Activated B cell treated with CpG ODN at 0.5 μM for 24 hours (primary cell): ENCODE results near the gene FAM83D. TPM values are rescaled to one million over a fixed set of nuclear protein-coding genes. Genes with fewer than 3 reads are reported as not detected.

Experiments
- ATAC-seq: fragments of 200-7000 bp; cut with Tn5 transposase; one replicate; pipeline ENCODE4 v1.10.0; 2021; ENCODE audit warnings: low read depth, mild to moderate bottlenecking, moderate library complexity
- CTCF ChIA-PET: fragments of 350-600 bp; sonication (Branson Sonifier 250); formaldehyde crosslinking; loops from one replicate; lab custom pipeline; 2021; ENCODE audit warnings: antibody characterized with exemption; lab: Charles Lee
- POLR2A ChIA-PET: fragments of 350-600 bp; sonication (Branson Sonifier 250); formaldehyde crosslinking; loops from one replicate; lab custom pipeline; 2021; ENCODE audit warnings: antibody characterized with exemption; lab: Charles Lee
- DNase-seq: peaks from one replicate; pipeline ENCODE4 v3.0.0; 2022
- H3K27ac Mint-ChIP-seq: one replicate; pipeline ENCODE4 v1.8.0; 2020; ENCODE audit warnings: mixed read lengths
- H3K27me3 Mint-ChIP-seq: one replicate; pipeline ENCODE4 v1.8.0; 2021; ENCODE audit warnings: mixed read lengths
- H3K36me3 Mint-ChIP-seq: one replicate; pipeline ENCODE4 v1.8.0; 2021; ENCODE audit warnings: low read depth, mixed read lengths
- H3K4me1 Mint-ChIP-seq: one replicate; pipeline ENCODE4 v1.8.0; 2021; ENCODE audit warnings: mixed read lengths
- H3K4me3 Mint-ChIP-seq: one replicate; pipeline ENCODE4 v1.8.0; 2020; ENCODE audit warnings: mild to moderate bottlenecking, mixed read lengths
- H3K9me3 Mint-ChIP-seq: one replicate; pipeline ENCODE4 v1.8.0; 2020; ENCODE audit warnings: mixed read lengths
- CTCF ChIP-seq: fragments of 200-600 bp; IDR thresholded peaks from one replicate; pipeline ENCODE4 v1.8.0; 2022; ENCODE audit warnings: antibody characterized with exemption, mild to moderate bottlenecking
- intact Hi-C: fragments of 100-400 bp; cut with micrococcal nuclease; formaldehyde crosslinking; loops from one replicate; pipeline ENCODE4 v1.15.1; 2024
- total RNA-seq: library from RNA; stranded (reverse); gene quantifications from 2 replicates; pipeline ENCODE4 v1.2.3, GENCODE V29; 2022

Gene FAM83D
- total RNA-seq, 1 donor from 2014 or later, result 1.2 TPM

- no peak overlapping the region for H3K27ac Mint-ChIP-seq
- ChIA-PET CTCF (no interaction called here), POLR2A (interaction anchor here (1.0 kb wide), 1 partner anchor 24 kb away, joined by 3 read pairs; no protein-coding TSS in a partner anchor)
- no peak overlapping the region for H3K4me3 Mint-ChIP-seq
- ATAC-seq, result no peak
- no peaks in the 10 kb centered on the region for H3K27me3 Mint-ChIP-seq
- H3K36me3 Mint-ChIP-seq, result no peaks in the 10 kb centered on the region
- intact Hi-C loops, result no loop called here
- H3K4me1 Mint-ChIP-seq, result no peaks in the 10 kb centered on the region
- DNase-seq, result no peak
- H3K9me3 Mint-ChIP-seq, result no peaks in the 10 kb centered on the region
- no peak for TF ChIP-seq CTCF
Measured at GRCh38 chr20:38937000-38937399, 10.8 kb downstream of the FAM83D start.

- ChIA-PET CTCF (interaction anchor here (1.6 kb wide), 1 partner anchor 24 kb away, joined by 3 read pairs; the partner anchor contains the start of gene DHX35), POLR2A (no interaction called here)
- no peak overlapping the region for H3K27ac Mint-ChIP-seq
- no peaks in the 10 kb centered on the region for H3K9me3 Mint-ChIP-seq
- H3K4me1 Mint-ChIP-seq, result no peaks in the 10 kb centered on the region
- DNase-seq (no peak), ATAC-seq (no peak)
- H3K36me3 Mint-ChIP-seq, result no peaks in the 10 kb centered on the region
- intact Hi-C loops, result no loop called here
- no peaks in the 10 kb centered on the region for H3K27me3 Mint-ChIP-seq
- no peak overlapping the region for H3K4me3 Mint-ChIP-seq
- TF ChIP-seq CTCF, result no peak
Measured at GRCh38 chr20:38937978-38938473, 11.8 kb downstream of the FAM83D start.

- Mint-ChIP-seq H3K4me3 (no peak overlapping the region), H3K36me3 (no peaks in the 10 kb centered on the region), H3K9me3 (no peaks in the 10 kb centered on the region), H3K27ac (no peak overlapping the region), H3K27me3 (no peaks in the 10 kb centered on the region), H3K4me1 (no peaks in the 10 kb centered on the region)
- ChIA-PET POLR2A (no interaction called here), CTCF (no interaction called here)
- intact Hi-C loops, result no loop called here
- ATAC-seq (no peak), DNase-seq (no peak)
- no peak for TF ChIP-seq CTCF
Measured at GRCh38 chr20:38939686-38940085, 13.5 kb downstream of the FAM83D start.

GRCh38 chr20:38940644-38941043 is 14.4 kb downstream of the FAM83D start:
- no peaks in the 10 kb centered on the region for H3K36me3 Mint-ChIP-seq
- no peak overlapping the region for H3K4me3 Mint-ChIP-seq
- no peak for DNase-seq
- H3K9me3 Mint-ChIP-seq, result no peaks in the 10 kb centered on the region
- no peaks in the 10 kb centered on the region for H3K4me1 Mint-ChIP-seq
- no peak for ATAC-seq
- H3K27ac Mint-ChIP-seq, result no peak overlapping the region
- intact Hi-C loops, result no loop called here
- H3K27me3 Mint-ChIP-seq, result no peaks in the 10 kb centered on the region
- ChIA-PET POLR2A (no interaction called here), CTCF (no interaction called here)
- no peak for TF ChIP-seq CTCF

- no peaks in the 10 kb centered on the region for H3K4me1 Mint-ChIP-seq
- CTCF ChIA-PET, result no interaction called here
- POLR2A ChIA-PET, result no interaction called here
- no peaks in the 10 kb centered on the region for H3K27me3 Mint-ChIP-seq
- H3K4me3 Mint-ChIP-seq, result no peak overlapping the region
- ATAC-seq (no peak), DNase-seq (no peak)
- intact Hi-C loops, result no loop called here
- no peaks in the 10 kb centered on the region for H3K36me3 Mint-ChIP-seq
- no peak overlapping the region for H3K27ac Mint-ChIP-seq
- no peak for TF ChIP-seq CTCF
- H3K9me3 Mint-ChIP-seq, result no peaks in the 10 kb centered on the region
Measured at GRCh38 chr20:38941726-38942389, 15.6 kb downstream of the FAM83D start.
